ENCODE results near the gene WDR36.

DNA sequence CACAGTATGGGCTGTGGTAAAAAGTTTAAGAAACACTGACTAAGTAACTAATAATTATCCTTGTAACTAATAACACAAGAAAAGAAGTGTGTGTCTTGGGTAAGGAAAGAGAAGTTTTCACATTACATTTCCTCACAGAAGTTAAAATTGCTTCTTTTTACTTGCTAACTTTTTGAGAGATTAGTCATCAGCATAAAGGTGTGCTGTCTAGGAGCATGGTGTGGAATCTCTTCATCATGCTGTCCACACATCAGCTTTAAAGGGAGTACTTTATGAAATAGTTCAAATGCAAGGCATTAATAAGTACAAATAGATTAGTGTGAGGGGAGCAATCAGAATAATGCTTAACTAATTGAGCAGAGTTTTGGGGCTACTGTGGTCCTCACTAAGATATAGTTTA, 29.8 kb downstream of the WDR36 start:
- TF ChIP-seq, protein P1, sequence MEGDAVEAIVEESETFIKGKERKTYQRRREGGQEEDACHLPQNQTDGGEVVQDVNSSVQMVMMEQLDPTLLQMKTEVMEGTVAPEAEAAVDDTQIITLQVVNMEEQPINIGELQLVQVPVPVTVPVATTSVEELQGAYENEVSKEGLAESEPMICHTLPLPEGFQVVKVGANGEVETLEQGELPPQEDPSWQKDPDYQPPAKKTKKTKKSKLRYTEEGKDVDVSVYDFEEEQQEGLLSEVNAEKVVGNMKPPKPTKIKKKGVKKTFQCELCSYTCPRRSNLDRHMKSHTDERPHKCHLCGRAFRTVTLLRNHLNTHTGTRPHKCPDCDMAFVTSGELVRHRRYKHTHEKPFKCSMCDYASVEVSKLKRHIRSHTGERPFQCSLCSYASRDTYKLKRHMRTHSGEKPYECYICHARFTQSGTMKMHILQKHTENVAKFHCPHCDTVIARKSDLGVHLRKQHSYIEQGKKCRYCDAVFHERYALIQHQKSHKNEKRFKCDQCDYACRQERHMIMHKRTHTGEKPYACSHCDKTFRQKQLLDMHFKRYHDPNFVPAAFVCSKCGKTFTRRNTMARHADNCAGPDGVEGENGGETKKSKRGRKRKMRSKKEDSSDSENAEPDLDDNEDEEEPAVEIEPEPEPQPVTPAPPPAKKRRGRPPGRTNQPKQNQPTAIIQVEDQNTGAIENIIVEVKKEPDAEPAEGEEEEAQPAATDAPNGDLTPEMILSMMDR (IDR thresholded peaks at IDR 0.05) = no peak
- no peak for TF ChIP-seq POLR2A (IDR thresholded peaks at IDR 0.05)
